Fibroblast of the aortic adventitia (primary cell): ENCODE results near the gene FARSA. TPM values are rescaled to one million over a fixed set of nuclear protein-coding genes. Genes with fewer than 3 reads are reported as not detected.

Experiments
- DNase-seq: peaks from one replicate; pipeline ENCODE4 v3.0.0-alpha.2; 2010; ENCODE audit warnings: low read depth
- H3K4me3 ChIP-seq: 2 replicates; pipeline ENCODE4 v1.5.1; 2011; ENCODE audit warnings: low read depth, mild to moderate bottlenecking, control low read depth, low read length, moderate library complexity
- CTCF ChIP-seq: IDR thresholded peaks from 2 replicates; pipeline ENCODE4 v1.5.1; 2011; ENCODE audit warnings: mild to moderate bottlenecking, low read length, control low read depth, inconsistent platforms; ENCODE audit not compliant: insufficient read depth
- small RNA-seq: library from RNA; depleted of rRNA; stranded (forward); fragments of <200 nt; gene quantifications from one replicate; pipeline ENCODE3, GENCODE V24; 2012
- total RNA-seq: library from RNA; depleted of rRNA; stranded (reverse); fragments of >200 nt; gene quantifications from 2 replicates; pipeline ENCODE4 v1.2.3, GENCODE V29; 2012; ENCODE audit warnings: low replicate concordance

The FARSA gene
- total RNA-seq, 1 donor, result 44.3 TPM

- H3K4me3 ChIP-seq, result peak within 1 kb of the TSS; percentile 88
- TF ChIP-seq CTCF, result no peak
- DNase-seq, result peak; percentile 93
These were observed 52.2 kb downstream of the FARSA start, which contains the start of gene DNASE2 for GRCh38 chr19:12881172-12881808. Gene DNASE2, minus strand, starts transcription at chr19:12881449. Its CDS starts 74 bp downstream, at chr19:12881375.

GRCh38 chr19:12880551-12881171, 52.9 kb downstream of the FARSA start:
- peak overlapping the region; percentile 88 for H3K4me3 ChIP-seq
- peak; percentile 37 for DNase-seq
- TF ChIP-seq CTCF, result no peak

GRCh38 chr19:12875086-12875485, 58.4 kb downstream of the FARSA start:
- TF ChIP-seq CTCF, result no peak
- H3K4me3 ChIP-seq, result no peak overlapping the region
- DNase-seq, result no peak

- H3K4me3 ChIP-seq, result no peak overlapping the region
- TF ChIP-seq CTCF, result no peak
- no peak for DNase-seq
These were observed 59.4 kb downstream of the FARSA start for GRCh38 chr19:12873891-12874745.

- peak; percentile 57 for DNase-seq
- H3K4me3 ChIP-seq, result no peak overlapping the region
- TF ChIP-seq CTCF, result no peak
These were observed 60.3 kb downstream of the FARSA start for GRCh38 chr19:12872941-12873890.

Small RNAs within 50 kb of the gene (small RNA-seq; reads per million reads assigned to genes)
- gene MIR5695, result not detected
- not detected for gene MIR6515

Other genes with a start within 250 kb of the FARSA start
- gene GNG14, start 245.7 kb downstream of the FARSA start, total RNA-seq, result not detected in 2 replicates
- gene FBXW9, start 237.1 kb downstream of the FARSA start, total RNA-seq, result 7.2 and 8.9 TPM in 2 replicates
- gene TNPO2, start 209.8 kb downstream of the FARSA start, total RNA-seq, result 39.4 and 57.3 TPM in 2 replicates
- 145 and 172 TPM in 2 replicates for gene TRIR, start 199.0 kb downstream of the FARSA start, total RNA-seq
- gene GET3, start 196.2 kb downstream of the FARSA start, total RNA-seq, result 61.2 and 84.5 TPM in 2 replicates
- not detected in 2 replicates for gene BEST2, start 181.9 kb downstream of the FARSA start, total RNA-seq
- gene HOOK2, start 158.2 kb downstream of the FARSA start, total RNA-seq, result 15.5 and 31.2 TPM in 2 replicates
- 87.9 and 263 TPM in 2 replicates for gene JUNB, start 142.2 kb downstream of the FARSA start, total RNA-seq
- gene PRDX2, start 131.9 kb downstream of the FARSA start, total RNA-seq, result 66.7 and 163 TPM in 2 replicates
- not detected in 2 replicates for gene THSD8, start 131.6 kb downstream of the FARSA start, total RNA-seq
- gene RNASEH2A, start 127.1 kb downstream of the FARSA start, total RNA-seq, result 12.8 and 37.4 TPM in 2 replicates
- gene RTBDN, start 99.1 kb downstream of the FARSA start, total RNA-seq, result not detected in 2 replicates
- gene MAST1, start 95.2 kb downstream of the FARSA start, total RNA-seq, result under 0.01 and 1.1 TPM in 2 replicates
- gene DNASE2, start 52.3 kb downstream of the FARSA start, total RNA-seq, result 22.7 and 23.4 TPM in 2 replicates
- not detected in 2 replicates for gene KLF1, start 46.5 kb downstream of the FARSA start, total RNA-seq
- 20.5 and 24.4 TPM in 2 replicates for gene GCDH, start 42.6 kb downstream of the FARSA start, total RNA-seq
- gene SYCE2, start 14.4 kb downstream of the FARSA start, total RNA-seq, result 0.54 TPM in 1 of 2 replicates, not detected in the other
- 1,776 and 3,314 TPM in 2 replicates for gene CALR, start 4.9 kb upstream of the FARSA start, total RNA-seq
- 76.8 and 101 TPM in 2 replicates for gene RAD23A, start 12.2 kb upstream of the FARSA start, total RNA-seq
- gene GADD45GIP1, start 23.5 kb upstream of the FARSA start, total RNA-seq, result 23.0 and 38.8 TPM in 2 replicates
- gene DAND5, start 35.9 kb upstream of the FARSA start, total RNA-seq, result 0.18 TPM in 1 of 2 replicates, not detected in the other
- gene NFIX, start 61.8 kb upstream of the FARSA start, total RNA-seq, result 68.0 and 160 TPM in 2 replicates
- gene LYL1, start 169.1 kb upstream of the FARSA start, total RNA-seq, result 0.63 and 1.4 TPM in 2 replicates
- 19.2 and 23.9 TPM in 2 replicates for gene TRMT1, start 183.0 kb upstream of the FARSA start, total RNA-seq
- gene NACC1, start 184.6 kb upstream of the FARSA start, total RNA-seq, result 11.5 and 51.2 TPM in 2 replicates
- 62.7 and 122 TPM in 2 replicates for gene STX10, start 216.7 kb upstream of the FARSA start, total RNA-seq
- gene IER2, start 216.7 kb upstream of the FARSA start, total RNA-seq, result 20.3 and 43.5 TPM in 2 replicates